ENCODE measurements around the gene PKP4. TPM values are rescaled to one million over a fixed set of nuclear protein-coding genes. Genes with fewer than 3 reads are reported as not detected.

PKP4 gene
- total and polyA plus RNA-seq, 2 experiments from 2014 or later: 7.6 to 32.2 TPM

DNA sequence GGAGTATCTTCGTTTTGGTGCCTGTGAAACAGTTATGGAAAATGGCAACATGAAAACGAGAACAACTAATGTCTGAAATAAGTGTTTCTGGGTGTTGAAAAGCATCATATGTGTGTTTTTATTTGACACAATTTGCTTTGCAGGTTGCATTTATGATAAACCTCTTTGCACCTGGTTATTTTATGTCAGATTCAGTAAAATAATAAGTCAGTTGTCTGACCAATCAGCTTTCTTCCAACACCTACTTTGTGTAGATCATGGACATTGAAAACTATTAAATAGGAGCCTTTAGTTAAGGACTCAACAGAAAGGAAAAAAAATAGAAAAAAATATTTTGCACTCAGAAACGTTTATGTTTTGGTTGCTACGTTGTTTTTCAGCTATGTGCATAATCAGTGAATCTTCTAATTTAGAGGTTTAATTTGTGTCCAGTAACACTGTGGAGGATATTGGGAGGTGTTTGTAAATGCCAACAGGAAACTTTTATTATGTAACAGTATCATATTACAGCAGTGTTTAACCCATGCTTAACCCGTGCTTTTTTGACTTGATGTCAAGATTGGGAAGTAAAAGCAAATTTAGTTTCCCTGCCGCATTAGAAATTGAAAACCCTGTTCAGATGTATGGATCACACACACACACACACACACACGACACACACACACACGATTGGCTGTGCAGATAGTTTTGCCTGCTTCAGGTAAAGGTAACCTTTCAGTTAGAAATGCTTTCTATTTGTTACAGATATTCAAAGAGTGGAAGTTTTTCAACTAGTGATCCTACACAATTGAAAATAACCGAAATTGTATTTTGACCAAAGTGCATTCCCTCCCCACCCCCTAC, 2.6 kb downstream of the PKP4 start:
- H3K4me3 ChIP-seq: peak overlapping the region; percentile 92
- H3K36me3 ChIP-seq (ENCODE audit: low read depth): no peaks in the 10 kb centered on the region
- peaks cover 64% of the 10 kb centered on the region for H3K79me2 ChIP-seq (ENCODE audit: insufficient read depth)
- H3F3A ChIP-seq (ENCODE audit: insufficient read depth): peaks cover 14% of the 10 kb centered on the region
- no peaks in the 10 kb centered on the region for H3K9me3 ChIP-seq (ENCODE audit: low read depth)
- no peak for DNase-seq
- in situ Hi-C loops (cut with MboI): loop anchor here (25.0 kb wide), 1 partner anchor 422 kb away; no protein-coding TSS in a partner anchor
- H3K9me2 ChIP-seq (ENCODE audit: insufficient read depth): no peaks in the 10 kb centered on the region
- 64% methylated on average over 9 of the region's 9 CpGs for WGBS, 2 experiments (ENCODE audit: low coverage in 1 of 2, low lambda C conversion rate in 2 of 2, missing lambda C conversion rate in 2 of 2)
- peaks cover 8% of the 10 kb centered on the region; the same call in 1 of the 2 replicates for H4K20me1 ChIP-seq (ENCODE audit: insufficient read depth)
- no peak overlapping the region for H3K27ac ChIP-seq
- no peak overlapping the region for H3K9ac ChIP-seq
- peak overlapping the region; percentile 92; the same call in 1 of the 2 replicates for H2AFZ ChIP-seq
- H3K4me1 ChIP-seq (ENCODE audit: insufficient read depth): peaks cover 29% of the 10 kb centered on the region
- no peak for TF ChIP-seq EZH2phosphoT487 (IDR thresholded peaks at IDR 0.05; ENCODE audit: insufficient read depth, low read depth)
- TF ChIP-seq EZH2 (IDR thresholded peaks at IDR 0.05; ENCODE audit: insufficient read depth, poor library complexity, severe bottlenecking): no peak
- H3K27me3 ChIP-seq (replicated peaks; ENCODE audit: insufficient read depth): no peaks in the 10 kb centered on the region
- peak overlapping the region; percentile 97 for H3K4me2 ChIP-seq (ENCODE audit: unreplicated experiment)

DNA sequence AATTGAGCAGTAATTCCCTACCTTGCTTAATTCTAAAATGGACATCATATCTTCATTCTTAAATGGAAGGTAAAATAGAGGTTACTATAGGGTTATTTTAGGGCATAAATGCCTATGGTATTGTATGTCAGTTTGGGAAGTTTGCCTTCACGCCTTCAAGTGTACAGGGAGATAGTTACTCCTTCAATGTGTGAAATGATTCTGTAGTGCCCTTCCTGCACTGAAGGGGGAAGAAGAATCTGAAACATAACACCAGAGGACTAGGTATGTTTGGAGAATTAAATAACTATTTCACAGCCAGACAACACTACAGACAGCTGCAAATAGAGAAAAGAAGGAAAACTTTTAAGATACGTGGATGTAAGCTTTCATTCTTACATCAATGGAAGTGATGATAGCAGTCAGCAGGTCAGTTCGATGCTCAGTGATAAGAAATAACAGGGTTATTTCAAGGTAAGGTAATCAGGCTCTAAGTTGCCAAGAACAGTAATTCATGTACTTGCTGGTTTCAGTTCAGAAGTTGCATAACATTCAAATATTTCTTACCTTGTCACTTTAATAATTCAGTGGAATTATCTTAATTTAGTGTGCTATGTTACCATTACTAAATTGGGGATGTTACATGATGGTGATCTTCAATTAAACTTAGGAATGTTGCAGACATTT, 4.0 kb downstream of the PKP4 start:
- peak; percentile 11 for DNase-seq
- Histone ChIP-seq H3K36me3 (ENCODE audit: low read depth) (no peaks in the 10 kb centered on the region), H3K9ac (no peak overlapping the region), H3K4me1 (ENCODE audit: insufficient read depth) (peaks cover 29% of the 10 kb centered on the region), H3F3A (ENCODE audit: insufficient read depth) (peaks cover 14% of the 10 kb centered on the region), H4K20me1 (ENCODE audit: insufficient read depth) (peaks cover 10% of the 10 kb centered on the region; the same call in 1 of the 2 replicates), H3K79me2 (ENCODE audit: insufficient read depth) (peaks cover 78% of the 10 kb centered on the region), H3K9me3 (ENCODE audit: low read depth) (no peaks in the 10 kb centered on the region), H3K4me2 (ENCODE audit: unreplicated experiment) (no peak overlapping the region), H3K27ac (no peak overlapping the region), H3K9me2 (ENCODE audit: insufficient read depth) (no peaks in the 10 kb centered on the region), H2AFZ (no peak overlapping the region), H3K4me3 (no peak overlapping the region), H3K27me3 (replicated peaks; ENCODE audit: insufficient read depth) (no peaks in the 10 kb centered on the region)
- TF ChIP-seq EZH2 (IDR thresholded peaks at IDR 0.05; ENCODE audit: insufficient read depth, poor library complexity, severe bottlenecking): no peak
- no peak for TF ChIP-seq EZH2phosphoT487 (IDR thresholded peaks at IDR 0.05; ENCODE audit: insufficient read depth, low read depth)
- in situ Hi-C loops (cut with MboI): loop anchor here (25.0 kb wide), 1 partner anchor 423 kb away; no protein-coding TSS in a partner anchor
- 94 to 98% methylated on average over 3 of the region's 3 CpGs for WGBS, 2 experiments (ENCODE audit: low coverage in 1 of 2, low lambda C conversion rate in 2 of 2, missing lambda C conversion rate in 2 of 2)

DNA sequence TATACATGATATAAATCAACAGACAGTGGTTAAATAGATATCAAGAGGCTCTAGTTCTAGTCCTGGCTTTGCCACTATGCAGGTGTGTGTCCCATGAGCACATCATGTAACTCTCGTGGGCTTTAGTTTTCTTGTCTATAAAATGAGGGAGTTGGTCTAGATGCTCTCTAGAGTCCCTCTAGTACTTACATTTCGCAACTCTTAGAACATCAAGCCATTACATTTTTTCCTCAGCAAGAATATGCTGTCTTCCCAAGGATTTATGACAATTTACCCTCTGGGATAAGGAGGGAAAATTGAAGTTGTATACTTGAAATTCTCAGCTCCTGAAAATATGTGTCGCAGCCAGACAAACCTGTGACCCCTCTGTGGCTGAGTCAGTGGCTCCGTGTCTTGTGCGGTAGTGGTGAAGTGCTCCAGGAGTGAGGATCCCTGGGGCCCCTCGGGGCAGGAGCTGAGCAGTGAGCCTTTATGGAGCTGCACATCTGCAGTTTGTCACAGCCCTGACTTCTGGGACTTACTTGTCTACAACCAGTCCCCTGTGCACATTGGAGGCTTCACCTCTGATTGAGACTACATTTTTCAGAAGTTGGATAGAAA, 6.8 kb downstream of the PKP4 start:
- in situ Hi-C loops (cut with MboI): loop anchor here (25.0 kb wide), 1 partner anchor 426 kb away; no protein-coding TSS in a partner anchor
- H3F3A ChIP-seq (ENCODE audit: insufficient read depth): peaks cover 9% of the 10 kb centered on the region
- TF ChIP-seq EZH2phosphoT487 (IDR thresholded peaks at IDR 0.05; ENCODE audit: insufficient read depth, low read depth) (no peak), EZH2 (IDR thresholded peaks at IDR 0.05; ENCODE audit: insufficient read depth, poor library complexity, severe bottlenecking) (no peak)
- peaks cover 26% of the 10 kb centered on the region for H3K4me1 ChIP-seq (ENCODE audit: insufficient read depth)
- DNase-seq: no peak
- no peak overlapping the region for H3K27ac ChIP-seq
- H3K9ac ChIP-seq: no peak overlapping the region
- H3K79me2 ChIP-seq (ENCODE audit: insufficient read depth): peaks cover 99% of the 10 kb centered on the region
- no peak overlapping the region for H3K4me2 ChIP-seq (ENCODE audit: unreplicated experiment)
- WGBS, 2 experiments (ENCODE audit: low coverage in 1 of 2, low lambda C conversion rate in 2 of 2, missing lambda C conversion rate in 2 of 2): 87% methylated on average over 6 of the region's 6 CpGs
- H3K36me3 ChIP-seq (ENCODE audit: low read depth): no peaks in the 10 kb centered on the region
- H3K27me3 ChIP-seq (replicated peaks; ENCODE audit: insufficient read depth): no peaks in the 10 kb centered on the region
- H2AFZ ChIP-seq: no peak overlapping the region
- H3K9me3 ChIP-seq (ENCODE audit: low read depth): no peaks in the 10 kb centered on the region
- peaks cover 10% of the 10 kb centered on the region; the same call in 1 of the 2 replicates for H4K20me1 ChIP-seq (ENCODE audit: insufficient read depth)
- H3K9me2 ChIP-seq (ENCODE audit: insufficient read depth): no peaks in the 10 kb centered on the region
- no peak overlapping the region for H3K4me3 ChIP-seq

Data from GM23248 (cell line).